Activated CD4-positive, CD25-positive, alpha-beta regulatory T cell (primary cell): ENCODE measurements around the gene POU2F1.

ENCODE experiments used
- DNase-seq, 4 experiments: peaks; one replicate each; lab custom pipeline; 2025; lab: John Stamatoyannopoulos, UW

POU2F1 gene

GRCh38 chr1:167442854-167443565 lies 222.3 kb downstream of the POU2F1 start:
- DNase-seq: no peak

- DNase-seq: no peak
Measured at GRCh38 chr1:167443757-167444156, 223.1 kb downstream of the POU2F1 start.

- DNase-seq: no peak
Measured at GRCh38 chr1:167446966-167447365, 226.3 kb downstream of the POU2F1 start.

GRCh38 chr1:167447521-167448136 lies 226.9 kb downstream of the POU2F1 start:
- DNase-seq: peak in 3 of 4 experiments; percentile 49 to 65 (median 59)

- no peak for DNase-seq
Measured at GRCh38 chr1:167450843-167451242, 230.2 kb downstream of the POU2F1 start.

- no peak for DNase-seq
Measured at GRCh38 chr1:167452483-167452882, 231.8 kb downstream of the POU2F1 start.

GRCh38 chr1:167453123-167453522 lies 232.4 kb downstream of the POU2F1 start:
- DNase-seq: no peak

GRCh38 chr1:167454304-167454893 lies 233.7 kb downstream of the POU2F1 start:
- no peak for DNase-seq

- peak; percentile 52 to 77 (median 66) for DNase-seq
Measured at GRCh38 chr1:167454894-167455785, 234.5 kb downstream of the POU2F1 start.

- no peak for DNase-seq
Measured at GRCh38 chr1:167455786-167456446, 235.2 kb downstream of the POU2F1 start.

- no peak for DNase-seq
Measured at GRCh38 chr1:167456524-167456923, 235.8 kb downstream of the POU2F1 start.

- DNase-seq: no peak
Measured at GRCh38 chr1:167456926-167457325, 236.2 kb downstream of the POU2F1 start.

- DNase-seq: no peak
Measured at GRCh38 chr1:167457936-167458584, 237.4 kb downstream of the POU2F1 start.

- no peak for DNase-seq
Measured at GRCh38 chr1:167460836-167461235, 240.2 kb downstream of the POU2F1 start.

- DNase-seq: no peak
Measured at GRCh38 chr1:167462341-167462740, 241.7 kb downstream of the POU2F1 start.

GRCh38 chr1:167463080-167463479 lies 242.4 kb downstream of the POU2F1 start:
- no peak for DNase-seq

GRCh38 chr1:167463875-167464575 lies 243.3 kb downstream of the POU2F1 start:
- DNase-seq: no peak

GRCh38 chr1:167465018-167465417 lies 244.3 kb downstream of the POU2F1 start:
- no peak for DNase-seq

- no peak for DNase-seq
Measured at GRCh38 chr1:167465743-167466142, 245.1 kb downstream of the POU2F1 start.

- DNase-seq: no peak
Measured at GRCh38 chr1:167467126-167467710, 246.5 kb downstream of the POU2F1 start.
